ENCODE data around the gene KMO. TPM values are rescaled to one million over a fixed set of nuclear protein-coding genes. Genes with fewer than 3 reads are reported as not detected.
A peak's percentile ranks its signal among the peaks of the same experiment; 100 is the strongest.

Gene KMO
- total RNA-seq, 1 experiment from 2014 or later = 1.2 TPM

- H3K9me3 Mint-ChIP-seq (ENCODE audit: unreplicated experiment) = peaks cover 26% of the 10 kb centered on the region
- CTCF ChIA-PET = interaction anchor here (0.6 to 2.3 kb wide), 9 partner anchors 13 to 218 kb away, joined by 3 to 25 read pairs (median 3); partner anchors contain the start of gene KMO
- intact Hi-C loops (cut with micrococcal nuclease) = loop anchor here (2.0 kb wide), 1 partner anchor 44 kb away; no protein-coding TSS in a partner anchor
- H3K27me3 Mint-ChIP-seq (ENCODE audit: insufficient read depth, unreplicated experiment) = no peaks in the 10 kb centered on the region
- TF ChIP-seq, protein P1, sequence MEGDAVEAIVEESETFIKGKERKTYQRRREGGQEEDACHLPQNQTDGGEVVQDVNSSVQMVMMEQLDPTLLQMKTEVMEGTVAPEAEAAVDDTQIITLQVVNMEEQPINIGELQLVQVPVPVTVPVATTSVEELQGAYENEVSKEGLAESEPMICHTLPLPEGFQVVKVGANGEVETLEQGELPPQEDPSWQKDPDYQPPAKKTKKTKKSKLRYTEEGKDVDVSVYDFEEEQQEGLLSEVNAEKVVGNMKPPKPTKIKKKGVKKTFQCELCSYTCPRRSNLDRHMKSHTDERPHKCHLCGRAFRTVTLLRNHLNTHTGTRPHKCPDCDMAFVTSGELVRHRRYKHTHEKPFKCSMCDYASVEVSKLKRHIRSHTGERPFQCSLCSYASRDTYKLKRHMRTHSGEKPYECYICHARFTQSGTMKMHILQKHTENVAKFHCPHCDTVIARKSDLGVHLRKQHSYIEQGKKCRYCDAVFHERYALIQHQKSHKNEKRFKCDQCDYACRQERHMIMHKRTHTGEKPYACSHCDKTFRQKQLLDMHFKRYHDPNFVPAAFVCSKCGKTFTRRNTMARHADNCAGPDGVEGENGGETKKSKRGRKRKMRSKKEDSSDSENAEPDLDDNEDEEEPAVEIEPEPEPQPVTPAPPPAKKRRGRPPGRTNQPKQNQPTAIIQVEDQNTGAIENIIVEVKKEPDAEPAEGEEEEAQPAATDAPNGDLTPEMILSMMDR (IDR thresholded peaks at IDR 0.05; ENCODE audit: unreplicated experiment) = no peak
- POLR2A ChIA-PET = interaction anchor here (0.6 to 3.2 kb wide), 14 partner anchors 9 to 166 kb away, joined by 3 to 37 read pairs (median 4); partner anchors contain the start of genes CHML, FH, KMO and OPN3
- H3K4me3 Mint-ChIP-seq (ENCODE audit: unreplicated experiment) = no peak overlapping the region
- peaks cover 48% of the 10 kb centered on the region for H3K36me3 Mint-ChIP-seq (ENCODE audit: insufficient read depth, unreplicated experiment)
- peaks cover 8% of the 10 kb centered on the region for H3K4me1 Mint-ChIP-seq (ENCODE audit: insufficient read depth, unreplicated experiment)
- BruUV-seq (replicated peaks) = no TSS peak
- H3K27ac Mint-ChIP-seq (ENCODE audit: low read depth, unreplicated experiment) = peak overlapping the region; percentile 73
- peak; percentile 75 for DNase-seq (ENCODE audit: unreplicated experiment)
Observed at GRCh38 chr1:241582921-241583321, 50.7 kb downstream of the KMO start.

DNA sequence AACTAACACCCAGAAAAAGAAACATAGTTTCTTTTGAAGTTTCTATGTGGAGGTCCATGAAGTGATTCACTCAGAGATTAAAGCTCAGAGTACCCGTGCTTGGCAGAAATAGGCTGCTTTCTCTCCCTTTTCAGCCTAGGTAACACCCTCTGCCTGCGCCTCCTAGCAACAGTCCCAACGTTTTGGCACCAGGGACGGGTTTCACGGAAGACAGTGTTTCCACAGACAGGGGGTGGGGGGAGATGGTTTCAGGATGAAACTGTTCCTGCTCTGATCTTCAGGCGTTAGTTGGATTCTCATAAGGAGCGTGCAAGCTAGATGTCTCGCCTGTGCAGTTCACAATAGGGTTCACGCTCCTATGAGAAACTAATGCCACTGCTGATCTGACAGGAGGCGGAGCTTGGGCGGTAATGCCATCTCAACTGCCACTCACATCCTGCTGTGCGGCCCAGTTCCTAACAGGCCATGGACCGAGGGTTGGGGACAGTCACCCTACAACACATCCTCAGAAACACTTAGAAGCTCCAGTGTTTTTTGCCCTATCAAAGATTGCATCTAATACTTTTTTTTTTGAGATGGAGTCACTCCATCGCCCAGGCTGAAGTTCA lies 54.8 kb downstream of the KMO start:
- BruUV-seq (replicated peaks) = no TSS peak
- peaks cover 25% of the 10 kb centered on the region for H3K4me1 Mint-ChIP-seq (ENCODE audit: insufficient read depth, unreplicated experiment)
- TF ChIP-seq, protein P1 (IDR thresholded peaks at IDR 0.05; ENCODE audit: unreplicated experiment) = no peak
- no peaks in the 10 kb centered on the region for H3K9me3 Mint-ChIP-seq (ENCODE audit: unreplicated experiment)
- peaks cover 53% of the 10 kb centered on the region for H3K36me3 Mint-ChIP-seq (ENCODE audit: insufficient read depth, unreplicated experiment)
- DNase-seq (ENCODE audit: unreplicated experiment) = no peak
- H3K27me3 Mint-ChIP-seq (ENCODE audit: insufficient read depth, unreplicated experiment) = no peaks in the 10 kb centered on the region
- no peak overlapping the region for H3K4me3 Mint-ChIP-seq (ENCODE audit: unreplicated experiment)
- ChIA-PET POLR2A (interaction anchor here (0.6 to 0.7 kb wide), 2 partner anchors 61 to 79 kb away, joined by 3 to 4 read pairs; no protein-coding TSS in a partner anchor), CTCF (interaction anchor here (0.6 to 0.9 kb wide), 8 partner anchors 42 to 260 kb away, joined by 3 to 5 read pairs (median 4); no protein-coding TSS in a partner anchor)
- intact Hi-C loops (cut with micrococcal nuclease) = no loop called here
- no peak overlapping the region for H3K27ac Mint-ChIP-seq (ENCODE audit: low read depth, unreplicated experiment)

- peaks cover 34% of the 10 kb centered on the region for H3K4me1 Mint-ChIP-seq (ENCODE audit: insufficient read depth, unreplicated experiment)
- ChIA-PET POLR2A (interaction anchor here (0.6 to 7.2 kb wide), 8 partner anchors 11 to 70 kb away, joined by 3 to 126 read pairs (median 3); partner anchors contain the start of genes CHML, FH and OPN3), CTCF (interaction anchor here (10.1 kb wide), 1 partner anchor 20 kb away, joined by 155 read pairs; no protein-coding TSS in a partner anchor)
- peaks cover 60% of the 10 kb centered on the region for H3K36me3 Mint-ChIP-seq (ENCODE audit: insufficient read depth, unreplicated experiment)
- intact Hi-C loops (cut with micrococcal nuclease) = no loop called here
- no peaks in the 10 kb centered on the region for H3K9me3 Mint-ChIP-seq (ENCODE audit: unreplicated experiment)
- BruUV-seq (replicated peaks) = no TSS peak
- no peak overlapping the region for H3K4me3 Mint-ChIP-seq (ENCODE audit: unreplicated experiment)
- no peak for DNase-seq (ENCODE audit: unreplicated experiment)
- TF ChIP-seq, protein P1 (IDR thresholded peaks at IDR 0.05; ENCODE audit: unreplicated experiment) = no peak
- H3K27me3 Mint-ChIP-seq (ENCODE audit: insufficient read depth, unreplicated experiment) = no peaks in the 10 kb centered on the region
- no peak overlapping the region for H3K27ac Mint-ChIP-seq (ENCODE audit: low read depth, unreplicated experiment)
Observed at GRCh38 chr1:241589521-241589920, 57.3 kb downstream of the KMO start.

GRCh38 chr1:241590719-241591118 lies 58.5 kb downstream of the KMO start:
- no TSS peak for BruUV-seq (replicated peaks)
- CTCF ChIA-PET = interaction anchor here (0.6 to 10.1 kb wide), 11 partner anchors 13 to 859 kb away, joined by 3 to 155 read pairs (median 4); partner anchors contain the start of gene KMO
- H3K4me1 Mint-ChIP-seq (ENCODE audit: insufficient read depth, unreplicated experiment) = peaks cover 34% of the 10 kb centered on the region
- intact Hi-C loops (cut with micrococcal nuclease) = loop anchor here (1.0 to 10.0 kb wide), 3 partner anchors 59 to 786 kb away; no protein-coding TSS in a partner anchor
- H3K36me3 Mint-ChIP-seq (ENCODE audit: insufficient read depth, unreplicated experiment) = peaks cover 60% of the 10 kb centered on the region
- no peak for DNase-seq (ENCODE audit: unreplicated experiment)
- POLR2A ChIA-PET = interaction anchor here (0.6 to 7.2 kb wide), 15 partner anchors 8 to 542 kb away, joined by 3 to 126 read pairs (median 4); partner anchors contain the start of genes CHML, FH, KMO and OPN3
- TF ChIP-seq, protein P1 (IDR thresholded peaks at IDR 0.05; ENCODE audit: unreplicated experiment) = no peak
- peak overlapping the region; percentile 1 for H3K4me3 Mint-ChIP-seq (ENCODE audit: unreplicated experiment)
- H3K27me3 Mint-ChIP-seq (ENCODE audit: insufficient read depth, unreplicated experiment) = no peaks in the 10 kb centered on the region
- H3K9me3 Mint-ChIP-seq (ENCODE audit: unreplicated experiment) = no peaks in the 10 kb centered on the region
- peak overlapping the region; percentile 76 for H3K27ac Mint-ChIP-seq (ENCODE audit: low read depth, unreplicated experiment)

All from MCF 10A (cell line).